ENCODE results near the gene ZNF37A.
"Not testable (repeated sequence)": the region's sequence is repeated elsewhere in the genome, so short reads cannot be mapped to it uniquely, and the experiment has no call there.

ZNF37A gene

DNA sequence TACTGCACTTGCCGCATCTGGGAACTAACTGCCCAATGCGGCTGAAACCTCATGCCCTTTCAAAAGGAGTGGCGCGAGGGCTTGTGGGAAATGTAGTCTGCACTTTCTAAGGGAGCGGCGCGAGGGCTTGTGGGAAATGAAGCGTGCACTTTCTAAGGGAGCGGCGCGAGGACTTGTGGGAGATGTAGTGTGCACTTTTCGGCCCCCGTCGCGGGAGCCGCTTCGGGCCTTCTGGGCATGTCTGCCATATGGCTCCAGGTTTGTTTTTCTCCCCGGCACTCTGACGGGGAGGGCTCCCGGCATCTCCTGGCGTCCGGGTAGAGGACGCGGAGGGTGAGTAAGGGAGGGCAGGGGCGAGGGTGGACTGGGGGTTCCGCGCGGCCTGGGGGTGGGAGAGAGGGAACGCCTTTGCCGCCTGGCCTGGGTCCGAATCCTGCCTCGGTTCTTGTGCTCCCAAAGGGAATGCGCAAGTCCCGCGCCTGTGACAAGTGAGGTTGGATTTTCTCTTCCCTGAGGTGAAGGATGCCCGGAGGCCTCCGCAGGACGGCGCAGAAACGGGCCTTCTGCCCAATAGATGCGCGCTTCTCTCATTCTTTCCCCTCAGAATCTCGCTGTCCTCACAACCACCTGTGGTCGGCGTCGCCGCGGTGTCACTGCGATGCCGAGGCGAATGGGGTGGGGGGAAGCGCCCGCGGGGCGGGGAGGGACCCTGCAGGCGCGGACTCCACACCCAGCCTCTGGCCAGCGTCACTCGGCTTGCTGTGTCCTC lies at the start of gene ZNF37A:
TSS of gene ZNF37A (plus strand) at position 180 of the 769 bp plus-strand sequence. CDS start 2,281 bp downstream, outside the sequence.
- DNase-seq, result peak; percentile 80

DNA sequence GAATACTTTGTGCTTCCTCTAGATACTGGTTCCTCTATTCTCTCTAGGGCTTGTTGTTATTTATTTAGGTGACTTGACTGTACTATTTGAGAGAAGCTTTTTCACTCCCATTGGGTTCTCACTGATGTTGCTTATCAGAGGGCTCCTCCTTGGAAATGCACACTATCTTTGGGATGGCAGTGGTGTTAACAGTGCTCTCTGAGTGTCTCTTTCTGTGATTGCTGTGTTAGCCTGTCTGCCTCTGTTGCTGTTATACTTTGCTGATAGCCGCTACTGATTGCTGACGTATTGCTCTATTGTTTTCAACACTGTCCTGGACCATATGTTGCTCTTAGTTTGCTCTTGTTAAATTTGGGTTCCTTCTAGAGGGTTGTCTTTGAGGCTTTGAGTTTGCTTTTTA lies 49.0 kb upstream of the ZNF37A start:
- no peak for DNase-seq

DNA sequence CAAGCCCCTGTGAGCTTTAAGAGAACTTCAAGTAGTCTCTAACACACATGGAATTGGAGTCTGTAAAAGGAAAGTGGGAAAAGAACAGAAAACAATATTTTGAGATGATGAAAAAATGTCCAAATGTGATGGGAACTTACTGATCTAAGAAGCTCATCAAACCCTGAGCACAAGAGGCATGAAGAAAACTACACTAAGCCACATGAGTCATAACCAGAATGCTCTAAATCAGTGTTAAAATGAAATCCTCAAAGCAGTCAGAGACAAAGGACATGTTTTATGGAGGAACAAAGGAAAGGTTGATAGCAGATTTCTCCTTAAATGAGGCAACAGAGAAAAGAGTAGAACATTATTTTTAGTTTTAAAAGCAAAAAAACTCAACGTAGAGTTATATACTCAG lies 46.5 kb upstream of the ZNF37A start:
- DNase-seq, result no peak

DNA sequence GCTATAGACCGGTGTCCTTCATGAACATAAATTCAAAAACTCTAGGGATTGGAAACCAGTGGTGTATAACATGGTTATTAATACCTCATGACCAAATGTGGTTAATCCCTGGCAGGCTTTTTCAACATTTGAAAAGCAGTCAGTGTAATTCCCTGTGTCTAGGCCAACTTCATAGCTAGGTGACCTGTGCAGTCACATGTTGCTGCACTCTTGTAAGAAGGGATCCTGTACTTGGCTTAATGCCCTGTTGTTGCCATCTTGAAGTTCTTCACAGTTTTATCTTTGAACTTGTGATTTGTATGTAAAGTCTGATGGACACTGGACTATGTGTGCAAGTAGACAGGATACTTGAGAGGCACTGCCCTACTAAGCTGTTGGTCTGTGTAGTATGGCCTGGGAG lies 43.9 kb upstream of the ZNF37A start:
- no peak for DNase-seq

DNA sequence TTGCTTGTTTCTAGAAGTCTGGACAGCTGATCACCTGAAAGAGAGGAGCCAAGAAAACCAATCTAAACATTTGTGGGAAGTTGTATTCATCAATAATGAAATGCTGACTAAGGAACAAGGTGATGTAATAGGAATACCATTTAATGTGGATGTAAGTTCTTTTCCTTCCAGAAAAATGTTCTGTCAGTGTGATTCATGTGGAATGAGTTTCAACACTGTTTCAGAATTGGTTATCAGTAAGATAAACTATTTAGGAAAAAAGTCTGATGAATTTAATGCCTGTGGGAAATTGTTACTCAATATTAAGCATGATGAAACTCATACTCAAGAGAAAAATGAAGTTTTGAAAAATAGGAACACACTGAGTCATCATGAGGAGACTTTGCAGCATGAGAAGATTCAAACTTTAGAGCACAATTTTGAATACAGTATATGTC lies 39.8 kb upstream of the ZNF37A start:
- DNase-seq, result no peak

- DNase-seq, result not testable (repeated sequence)
Measured at GRCh38 chr10:38055274-38055894, 38.8 kb upstream of the ZNF37A start.

- not testable (repeated sequence) for DNase-seq
Measured at GRCh38 chr10:38069663-38070062, 24.5 kb upstream of the ZNF37A start.

DNA sequence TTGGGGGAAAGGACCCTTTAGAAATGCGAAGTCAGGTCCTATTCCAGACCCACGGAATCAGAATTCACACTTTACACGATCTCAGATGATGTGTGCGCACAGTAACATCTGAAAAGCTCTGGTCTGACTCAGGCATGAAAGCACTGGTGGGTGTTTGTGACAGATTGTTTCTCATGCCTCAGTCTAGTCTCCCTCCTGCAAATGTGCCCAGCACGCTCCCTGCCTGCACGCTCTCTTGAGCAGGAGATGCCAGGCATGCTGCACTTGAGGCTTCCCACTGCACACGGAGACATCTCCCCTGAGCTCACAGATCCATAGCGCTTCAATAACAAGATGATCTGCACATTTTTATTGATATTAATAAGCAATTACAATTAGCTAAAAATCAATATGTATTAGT lies 23.6 kb upstream of the ZNF37A start:
- no peak for DNase-seq

DNA sequence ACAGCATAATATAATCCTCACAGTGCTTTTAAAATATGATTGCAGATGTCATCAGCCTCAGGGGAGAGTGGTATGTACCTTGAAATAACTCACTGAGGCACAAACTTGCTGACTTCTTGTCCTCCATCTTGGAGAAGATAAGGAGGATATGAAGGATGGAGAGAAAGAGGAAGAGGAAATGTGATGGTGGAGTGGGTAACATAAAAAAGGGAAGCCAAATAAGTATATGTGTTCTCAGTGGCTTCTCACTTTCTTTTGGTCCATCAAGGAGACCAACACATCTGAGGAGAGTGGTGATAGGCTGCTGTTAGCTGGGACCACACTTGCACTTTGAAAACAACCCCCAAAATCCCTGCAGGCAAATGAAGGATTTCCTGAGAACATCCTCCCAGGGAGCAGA lies 21.6 kb upstream of the ZNF37A start:
- DNase-seq, result no peak

DNA sequence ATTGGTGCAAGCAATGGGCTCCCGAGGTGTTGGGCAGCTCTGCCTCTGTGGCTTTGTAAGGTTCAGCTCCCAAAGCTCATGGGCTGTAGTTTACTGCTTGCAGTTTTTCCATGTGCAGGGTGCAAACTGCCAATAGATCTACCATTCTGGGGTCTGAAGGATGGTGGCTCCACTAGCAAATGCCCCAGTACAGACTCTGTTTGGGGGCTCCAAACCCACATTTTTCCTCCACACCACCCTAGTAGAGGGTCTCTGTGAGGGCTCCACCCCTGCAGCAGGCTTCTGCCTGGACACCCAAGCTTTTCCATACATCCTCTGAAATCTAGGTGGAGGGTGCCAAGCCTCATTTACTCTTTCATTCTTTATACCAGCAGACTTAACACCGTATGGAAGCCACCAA lies 17.4 kb upstream of the ZNF37A start:
- no peak for DNase-seq

DNA sequence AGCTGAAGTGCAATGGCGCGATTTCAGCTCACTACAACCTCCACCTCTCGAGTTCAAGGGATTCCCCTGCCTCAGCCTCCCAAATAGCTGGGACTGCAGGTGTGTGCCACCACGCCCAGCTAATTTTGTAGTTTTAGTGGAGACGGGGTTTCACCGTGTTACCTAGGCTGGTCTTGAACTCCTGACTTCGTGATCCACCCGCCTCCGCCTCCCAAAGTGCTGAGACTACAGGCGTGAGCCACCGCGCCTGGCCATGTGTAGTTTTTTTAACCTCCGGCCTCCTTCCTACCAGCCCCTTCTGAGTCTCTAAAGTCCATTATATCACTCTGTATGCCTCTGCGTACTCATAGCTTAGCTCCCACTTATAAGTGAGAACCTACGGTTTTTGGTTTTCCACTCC lies 819 bp upstream of the ZNF37A start:
- not testable (repeated sequence) for DNase-seq

DNA sequence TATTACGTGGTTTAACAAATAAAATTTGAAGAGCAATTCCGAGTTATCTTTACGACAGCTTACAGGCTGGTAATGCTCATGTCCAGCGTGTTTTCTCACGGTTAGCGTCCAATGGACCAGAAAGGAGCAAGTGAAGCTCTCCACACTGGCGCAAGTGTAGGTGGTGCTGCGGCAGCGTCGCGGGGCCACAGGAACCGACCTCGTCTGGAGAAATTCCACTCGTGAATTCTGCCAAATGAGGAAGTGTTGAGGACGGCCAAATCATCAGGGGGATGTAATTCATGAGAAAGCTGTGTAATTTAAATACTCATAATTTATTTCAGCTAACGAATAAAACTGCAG lies 350 bp upstream of the ZNF37A start:
- no peak for DNase-seq

DNA sequence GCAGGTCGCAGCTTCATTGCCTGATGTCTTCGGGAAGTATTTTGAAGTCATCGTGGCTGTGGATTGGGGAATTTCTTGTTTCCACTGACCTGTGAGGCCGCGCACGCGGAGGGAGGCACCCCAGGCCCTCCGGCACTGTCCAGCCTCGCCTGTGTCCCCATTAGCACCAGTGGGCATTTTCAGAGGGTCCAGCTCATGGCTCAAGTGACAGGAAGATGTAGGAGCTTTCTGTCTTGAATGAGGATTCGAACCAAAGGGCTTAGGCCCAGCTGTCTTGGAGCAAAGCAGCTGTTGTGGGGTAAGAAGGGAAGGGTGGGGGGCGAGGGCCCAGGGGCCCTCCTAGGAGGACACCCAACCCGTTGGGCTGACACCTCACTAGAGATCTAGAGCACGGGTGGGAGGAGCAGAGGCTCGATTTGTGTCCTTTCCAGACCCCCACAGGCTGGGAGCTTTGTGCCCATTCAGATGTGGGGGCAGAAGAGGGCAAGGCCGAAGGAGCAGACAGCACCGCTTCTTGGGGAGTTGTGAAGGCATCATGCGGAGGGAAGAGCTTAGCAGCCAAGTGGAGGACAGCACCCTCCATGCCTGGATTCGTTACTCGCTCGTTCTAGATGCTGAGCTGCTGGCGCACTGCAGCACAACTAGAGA lies 914 bp downstream of the ZNF37A start:
- DNase-seq, result no peak

- DNase-seq, result no peak
Measured at GRCh38 chr10:38102880-38103279, 8.7 kb downstream of the ZNF37A start.

- DNase-seq, result no peak
Measured at GRCh38 chr10:38103756-38104155, 9.6 kb downstream of the ZNF37A start.

GRCh38 chr10:38112159-38112558 lies 18.0 kb downstream of the ZNF37A start:
- DNase-seq, result no peak

DNA sequence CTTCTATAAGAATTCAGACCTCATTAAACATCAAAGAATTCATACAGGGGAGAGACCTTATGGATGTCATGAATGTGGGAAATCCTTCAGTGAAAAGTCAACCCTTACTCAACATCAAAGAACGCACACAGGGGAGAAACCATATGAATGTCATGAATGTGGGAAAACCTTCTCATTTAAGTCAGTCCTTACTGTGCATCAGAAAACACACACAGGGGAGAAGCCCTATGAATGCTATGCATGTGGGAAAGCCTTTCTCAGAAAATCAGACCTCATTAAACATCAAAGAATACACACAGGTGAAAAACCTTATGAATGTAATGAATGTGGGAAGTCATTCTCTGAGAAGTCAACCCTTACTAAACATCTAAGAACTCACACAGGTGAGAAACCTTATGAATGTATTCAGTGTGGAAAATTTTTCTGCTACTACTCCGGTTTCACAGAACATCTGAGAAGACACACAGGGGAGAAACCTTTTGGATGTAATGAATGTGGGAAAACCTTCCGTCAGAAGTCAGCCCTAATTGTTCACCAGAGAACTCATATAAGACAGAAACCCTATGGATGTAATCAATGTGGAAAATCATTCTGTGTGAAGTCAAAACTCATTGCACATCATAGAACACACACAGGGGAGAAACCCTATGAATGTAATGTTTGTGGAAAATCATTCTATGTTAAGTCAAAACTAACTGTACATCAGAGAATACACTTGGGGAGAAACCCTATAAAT lies 24.1 kb downstream of the ZNF37A start:
- DNase-seq, result no peak

GRCh38 chr10:38119038-38119437 lies 24.9 kb downstream of the ZNF37A start:
- no peak for DNase-seq

DNA sequence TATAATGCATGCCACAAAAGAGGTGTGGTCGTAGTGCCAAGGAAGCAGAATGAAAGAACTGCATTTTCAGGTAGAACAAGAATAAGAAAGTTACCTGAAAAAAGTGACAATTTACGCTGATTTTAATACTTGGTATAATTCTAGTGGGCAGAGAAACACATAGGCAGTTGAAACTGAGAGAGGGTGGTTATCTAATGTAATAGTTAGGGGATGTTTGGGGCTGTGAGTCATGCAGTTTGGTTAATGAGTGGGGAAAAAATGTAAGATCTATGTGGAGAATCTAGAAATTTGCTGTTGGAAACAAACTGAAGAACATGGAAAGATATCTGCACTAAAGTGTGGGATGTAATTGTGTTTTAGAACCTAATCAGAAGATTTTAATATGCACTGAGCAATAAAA lies 33.7 kb downstream of the ZNF37A start:
- no peak for DNase-seq

DNA sequence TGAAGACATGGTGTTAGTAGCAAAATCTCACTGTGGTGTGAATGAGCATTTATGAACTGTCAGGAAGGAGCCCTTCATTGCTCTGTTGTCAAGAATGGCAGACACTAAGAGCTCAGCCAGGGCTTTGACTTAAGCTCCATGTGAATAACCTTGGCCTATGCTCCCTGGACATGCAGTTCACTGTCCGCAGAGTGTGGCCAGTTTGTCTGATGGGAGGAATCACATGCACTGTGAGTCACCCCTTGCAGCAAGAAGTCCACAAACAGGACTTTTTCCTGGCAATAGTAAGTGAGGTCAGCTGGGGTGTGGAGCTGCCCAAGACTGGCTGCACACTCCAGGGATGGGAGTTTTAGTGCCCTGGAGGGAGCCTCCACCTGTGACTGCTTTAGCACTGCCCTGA lies 49.5 kb downstream of the ZNF37A start:
- no peak for DNase-seq

DNA sequence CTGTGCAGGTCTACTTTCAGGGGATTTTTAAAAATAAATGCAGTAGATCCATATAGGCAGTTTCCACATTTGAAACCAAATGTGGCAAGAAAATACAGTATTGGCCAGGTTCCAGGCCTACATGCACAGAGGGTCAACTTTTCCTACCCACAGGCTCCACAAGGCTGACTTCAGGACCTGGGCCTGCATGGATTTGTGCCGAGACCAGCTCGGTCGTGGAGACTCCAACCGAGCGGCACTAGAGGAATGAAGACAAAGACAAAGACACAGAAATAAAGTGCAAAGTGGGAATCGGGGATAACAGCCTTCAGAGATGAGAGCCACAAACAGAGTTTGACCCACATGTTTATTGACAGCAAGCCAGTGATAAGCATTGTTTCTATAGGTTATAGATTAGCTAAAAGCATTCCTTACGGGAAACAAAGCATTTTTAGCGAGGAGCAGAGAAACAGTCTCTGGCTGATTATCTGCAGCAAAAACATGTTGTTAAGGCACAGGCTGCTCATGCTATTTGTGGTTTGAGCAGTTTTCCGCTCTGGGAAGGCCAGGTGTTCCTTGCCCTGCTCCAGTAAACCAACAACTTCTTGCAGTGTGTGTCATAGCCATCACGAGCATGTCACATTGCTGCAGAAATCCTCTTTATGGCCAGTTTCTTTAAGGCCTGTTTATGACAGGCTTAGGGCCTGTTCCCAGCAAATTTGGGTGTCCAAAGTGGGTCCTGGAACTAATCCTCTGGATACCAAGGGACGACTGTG lies 52.6 kb downstream of the ZNF37A start:
- DNase-seq, result no peak

GRCh38 chr10:38147686-38148085 lies 53.5 kb downstream of the ZNF37A start:
- DNase-seq, result no peak
